Mesenteric fat pad (tissue), 1 donor: ENCODE measurements around the gene LIPT2. TPM values are rescaled to one million over a fixed set of nuclear protein-coding genes. Genes with fewer than 3 reads are reported as not detected.

ENCODE experiments used
- total RNA-seq: library from RNA; stranded (reverse); fragmentation: NEBNext Ultra II Directional; extraction: Animal tissue kit (Norgen Biotek cat#: 25700); gene quantifications from one replicate; pipeline ENCODE4 v1.2.1, GENCODE V29; 2021
- donor health status: DM: yes; HTN: yes; CAD: no.

The LIPT2 gene
- total RNA-seq, 1 donor from 2014 or later: 1.3 TPM

Other genes starting within 250 kb of the LIPT2 start
- gene P4HA3, start 182.1 kb downstream of the LIPT2 start, total RNA-seq: 1.0 TPM
- gene PGM2L1, start 95.3 kb downstream of the LIPT2 start, total RNA-seq: 2.8 TPM
- gene KCNE3, start 26.2 kb downstream of the LIPT2 start, total RNA-seq: 13.3 TPM
- gene POLD3, start 98.9 kb upstream of the LIPT2 start, total RNA-seq: 12.5 TPM
- 0.67 TPM for gene CHRDL2, start 237.7 kb upstream of the LIPT2 start, total RNA-seq